ENCODE data around the gene SDR42E2.

The SDR42E2 gene

DNA sequence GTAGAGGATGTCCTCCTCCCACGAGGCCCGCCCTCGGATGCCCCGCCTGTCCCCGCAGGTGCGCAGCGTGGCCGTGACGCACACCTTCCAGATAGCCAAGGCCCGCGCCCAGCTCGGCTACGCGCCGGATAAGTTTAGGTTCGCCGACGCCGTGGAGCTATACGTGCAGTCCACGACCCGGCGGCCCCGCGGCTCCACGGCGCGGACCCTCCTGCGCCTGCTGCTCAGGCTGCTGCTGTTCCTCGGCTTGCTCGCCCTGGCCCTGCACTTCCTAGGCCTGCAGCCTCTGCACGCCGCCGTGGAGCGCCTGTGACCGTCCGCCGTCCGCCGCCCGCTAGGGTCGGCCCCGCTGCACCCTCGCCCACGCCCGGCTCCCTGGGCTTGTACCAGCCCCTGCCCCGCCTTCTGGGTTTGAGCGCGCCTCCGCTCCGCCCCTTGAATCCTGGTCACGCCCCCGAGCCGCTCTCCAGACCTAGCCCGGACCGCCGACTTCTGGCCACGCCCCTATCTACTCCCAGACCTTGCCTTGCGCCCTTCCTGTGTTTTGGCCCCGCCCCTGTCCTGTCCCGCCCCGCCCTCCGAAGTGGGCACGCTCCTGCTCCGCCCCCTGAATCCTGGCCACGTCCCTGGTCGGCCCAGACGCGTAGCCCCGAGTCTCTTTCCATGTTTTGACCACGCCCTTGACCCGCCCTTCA, 27.9 kb downstream of the SDR42E2 start:
- H3K27me3 ChIP-seq (replicated peaks): no peaks in the 10 kb centered on the region
- no peaks in the 10 kb centered on the region for H3K36me3 ChIP-seq (replicated peaks)
- no peak for DNase-seq
- no peak overlapping the region for H3K27ac ChIP-seq
- in situ Hi-C loops (cut with HindIII; ENCODE audit: low pct_ligation_motif_present, low sequenced_read_pairs): no loop called here
- H3K4me3 ChIP-seq (ENCODE audit: low read depth, low read length): peak overlapping the region; percentile 66
- TF ChIP-seq, protein P1, sequence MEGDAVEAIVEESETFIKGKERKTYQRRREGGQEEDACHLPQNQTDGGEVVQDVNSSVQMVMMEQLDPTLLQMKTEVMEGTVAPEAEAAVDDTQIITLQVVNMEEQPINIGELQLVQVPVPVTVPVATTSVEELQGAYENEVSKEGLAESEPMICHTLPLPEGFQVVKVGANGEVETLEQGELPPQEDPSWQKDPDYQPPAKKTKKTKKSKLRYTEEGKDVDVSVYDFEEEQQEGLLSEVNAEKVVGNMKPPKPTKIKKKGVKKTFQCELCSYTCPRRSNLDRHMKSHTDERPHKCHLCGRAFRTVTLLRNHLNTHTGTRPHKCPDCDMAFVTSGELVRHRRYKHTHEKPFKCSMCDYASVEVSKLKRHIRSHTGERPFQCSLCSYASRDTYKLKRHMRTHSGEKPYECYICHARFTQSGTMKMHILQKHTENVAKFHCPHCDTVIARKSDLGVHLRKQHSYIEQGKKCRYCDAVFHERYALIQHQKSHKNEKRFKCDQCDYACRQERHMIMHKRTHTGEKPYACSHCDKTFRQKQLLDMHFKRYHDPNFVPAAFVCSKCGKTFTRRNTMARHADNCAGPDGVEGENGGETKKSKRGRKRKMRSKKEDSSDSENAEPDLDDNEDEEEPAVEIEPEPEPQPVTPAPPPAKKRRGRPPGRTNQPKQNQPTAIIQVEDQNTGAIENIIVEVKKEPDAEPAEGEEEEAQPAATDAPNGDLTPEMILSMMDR (IDR thresholded peaks at IDR 0.05; ENCODE audit: low read depth, low read length, missing control alignments): no peak

DNA sequence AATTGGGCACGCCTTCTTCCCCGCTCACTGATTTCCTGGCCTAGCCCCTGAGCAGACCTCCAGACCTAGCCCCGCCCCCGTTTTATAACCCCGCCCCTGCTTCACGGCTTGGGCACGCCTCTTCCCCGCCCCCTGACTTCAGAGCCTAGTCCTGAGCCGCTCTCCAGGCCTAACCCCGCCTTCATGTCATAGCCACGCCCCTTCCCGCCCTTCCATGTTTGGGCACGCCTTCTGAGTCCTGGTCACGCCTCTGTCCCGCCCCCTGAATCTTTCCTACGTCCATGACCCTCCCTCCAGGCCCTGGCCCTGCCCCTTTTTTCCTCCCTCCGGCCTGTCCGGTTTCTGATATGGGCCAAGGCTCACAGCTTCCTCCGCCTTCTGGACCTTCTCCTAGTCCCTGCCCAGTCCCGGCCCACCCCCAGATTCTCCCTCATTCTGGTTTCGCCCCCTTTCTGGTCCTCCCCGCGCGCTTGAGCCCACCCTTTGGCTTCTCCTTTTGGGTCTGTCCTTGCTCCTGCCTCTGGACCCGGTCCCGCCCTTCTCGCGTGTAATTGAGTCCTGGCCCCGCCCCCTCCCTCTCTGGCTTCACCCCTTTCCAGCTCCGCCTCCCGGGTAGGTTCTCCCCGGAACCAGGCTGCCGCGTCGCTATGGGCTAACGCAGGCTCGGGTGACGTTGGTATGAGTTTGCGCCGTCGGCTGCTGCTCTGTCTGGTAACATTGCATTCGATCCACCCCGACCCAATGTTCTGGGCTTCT, 28.6 kb downstream of the SDR42E2 start:
- no peaks in the 10 kb centered on the region for H3K27me3 ChIP-seq (replicated peaks)
- peak; percentile 100 for DNase-seq
- H3K4me3 ChIP-seq (ENCODE audit: low read depth, low read length): peak overlapping the region; percentile 66
- H3K27ac ChIP-seq: peak overlapping the region; percentile 90
- in situ Hi-C loops (cut with HindIII; ENCODE audit: low pct_ligation_motif_present, low sequenced_read_pairs): no loop called here
- no peaks in the 10 kb centered on the region for H3K36me3 ChIP-seq (replicated peaks)
- TF ChIP-seq, protein P1 (IDR thresholded peaks at IDR 0.05; ENCODE audit: low read depth, low read length, missing control alignments): no peak

DNA sequence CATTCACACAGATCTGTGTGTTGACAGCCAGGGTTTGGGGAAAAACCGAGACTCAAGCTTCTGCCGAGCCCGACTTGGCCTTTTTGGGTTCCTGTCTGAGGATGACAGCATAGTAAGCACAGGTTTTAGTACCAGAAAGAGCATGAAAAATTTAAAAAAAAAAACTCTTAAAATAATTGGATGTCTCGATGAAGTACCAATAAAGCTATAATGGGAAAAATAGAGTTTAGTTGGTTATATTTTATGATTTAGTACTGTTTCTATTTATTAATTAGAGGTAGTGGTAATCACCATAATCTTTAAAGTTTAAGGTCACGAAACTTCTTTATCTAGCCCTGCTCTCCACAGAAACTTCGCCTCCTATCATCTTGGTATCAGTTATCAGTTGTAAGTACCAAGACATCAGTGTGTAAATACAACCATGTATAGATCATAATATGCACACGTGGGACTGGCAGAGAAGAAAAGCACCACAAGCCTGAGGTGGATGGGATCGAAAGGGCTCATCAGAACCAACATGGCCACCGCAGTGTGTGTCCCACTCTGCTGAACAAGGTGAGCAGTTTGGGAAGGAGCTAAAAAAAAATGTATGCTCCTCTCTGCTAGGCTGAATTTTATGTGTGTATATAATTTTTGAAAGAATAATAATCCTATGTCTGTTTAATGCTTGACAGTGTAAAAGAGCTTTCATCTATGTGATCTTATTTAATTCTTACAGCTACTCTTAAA, 29.4 kb downstream of the SDR42E2 start:
- no peaks in the 10 kb centered on the region for H3K27me3 ChIP-seq (replicated peaks)
- peak overlapping the region; percentile 66 for H3K4me3 ChIP-seq (ENCODE audit: low read depth, low read length)
- H3K36me3 ChIP-seq (replicated peaks): no peaks in the 10 kb centered on the region
- no peak for DNase-seq
- H3K27ac ChIP-seq: peak overlapping the region; percentile 90
- TF ChIP-seq, protein P1 (IDR thresholded peaks at IDR 0.05; ENCODE audit: low read depth, low read length, missing control alignments): no peak
- in situ Hi-C loops (cut with HindIII; ENCODE audit: low pct_ligation_motif_present, low sequenced_read_pairs): no loop called here

DNA sequence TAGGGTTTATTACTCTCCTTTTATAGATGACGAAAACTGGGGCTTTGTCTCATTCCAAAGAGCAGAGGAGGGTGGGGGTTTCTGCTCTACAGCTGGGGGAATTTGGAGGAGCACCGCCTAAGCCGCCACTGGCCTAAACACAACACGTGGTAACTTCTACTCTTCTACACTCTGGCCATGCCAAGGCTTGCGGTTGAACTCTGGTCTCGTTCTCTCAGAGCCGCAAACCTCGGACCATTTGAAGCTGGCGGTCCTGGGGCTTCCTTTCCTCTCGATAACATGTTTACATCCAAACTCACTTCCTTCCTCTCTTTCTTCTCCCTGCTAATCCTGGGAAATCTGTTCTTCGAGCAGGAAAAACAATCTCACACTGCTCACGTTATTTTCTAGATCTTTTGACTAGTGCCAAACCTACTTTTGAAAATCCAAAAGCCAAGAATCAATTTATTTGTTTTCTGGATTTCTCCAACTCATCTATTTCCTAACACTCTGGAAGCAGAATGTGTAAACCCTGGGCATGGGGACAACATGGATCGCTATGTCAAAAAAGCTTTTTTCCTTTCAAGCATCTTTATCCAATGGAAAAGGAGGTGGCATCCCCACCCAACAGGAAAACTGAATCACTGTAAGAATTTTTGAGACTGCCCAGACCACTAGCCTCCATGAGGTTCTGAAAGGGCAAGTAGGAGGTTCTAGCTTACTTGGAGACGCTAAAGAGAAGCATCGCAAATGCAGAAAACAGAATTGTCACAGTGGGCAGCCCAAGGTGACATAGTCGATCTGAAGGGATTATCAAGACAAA, 30.2 kb downstream of the SDR42E2 start:
- in situ Hi-C loops (cut with HindIII; ENCODE audit: low pct_ligation_motif_present, low sequenced_read_pairs): no loop called here
- TF ChIP-seq, protein P1 (IDR thresholded peaks at IDR 0.05; ENCODE audit: low read depth, low read length, missing control alignments): no peak
- peak overlapping the region; percentile 90 for H3K27ac ChIP-seq
- DNase-seq: peak; percentile 93
- H3K27me3 ChIP-seq (replicated peaks): no peaks in the 10 kb centered on the region
- no peaks in the 10 kb centered on the region for H3K36me3 ChIP-seq (replicated peaks)
- H3K4me3 ChIP-seq (ENCODE audit: low read depth, low read length): peak overlapping the region; percentile 66

DNA sequence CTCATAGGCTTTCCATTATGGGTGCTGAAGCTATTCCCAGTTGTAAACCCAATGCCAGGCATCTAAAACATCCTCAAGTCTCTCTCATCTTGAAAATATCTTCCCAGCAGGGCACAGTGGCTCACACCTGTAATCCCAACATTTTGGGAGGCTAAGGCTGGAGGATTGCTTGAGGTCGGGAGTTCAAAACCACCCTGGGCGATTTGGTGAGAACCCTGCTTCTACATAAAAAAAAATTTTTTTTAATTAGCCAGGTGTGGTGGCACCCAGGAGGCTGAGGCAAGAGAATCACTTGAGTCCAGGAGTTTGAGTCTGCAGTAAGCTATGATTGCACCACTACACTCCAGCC, 30.7 kb downstream of the SDR42E2 start:
- Histone ChIP-seq H3K27ac (no peak overlapping the region), H3K27me3 (replicated peaks) (no peaks in the 10 kb centered on the region), H3K36me3 (replicated peaks) (no peaks in the 10 kb centered on the region), H3K4me3 (ENCODE audit: low read depth, low read length) (no peak overlapping the region)
- DNase-seq: no peak
- in situ Hi-C loops (cut with HindIII; ENCODE audit: low pct_ligation_motif_present, low sequenced_read_pairs): no loop called here
- TF ChIP-seq, protein P1 (IDR thresholded peaks at IDR 0.05; ENCODE audit: low read depth, low read length, missing control alignments): no peak

All from brain microvascular endothelial cell (primary cell).